Body of pancreas (tissue), 4 donors: ENCODE data around the gene ZNF615. TPM values are rescaled to one million over a fixed set of nuclear protein-coding genes. Genes with fewer than 3 reads are reported as not detected.
A peak's percentile ranks its signal among the peaks of the same experiment; 100 is the strongest.
"Not testable (repeated sequence)": the region's sequence is repeated elsewhere in the genome, so short reads cannot be mapped to it uniquely, and the experiment has no call there.

Experiments used
- ATAC-seq: fragments of 150-250 bp; one replicate; pipeline ENCODE4 v1.9.1; 2016
- DNase-seq, 4 donors: peaks; one replicate each; pipeline ENCODE4 v3.0.0-alpha.2; 2019
- H3K27ac ChIP-seq, 4 donors: fragments of 200-600 bp; sonication (generic); 1 replicate in 3 of 4; 2 replicates in 1 of 4; pipeline versions ENCODE4 v1.5.1 to v1.6.1; 2016 to 2019; ENCODE audit warnings: mild to moderate bottlenecking in 1 of 4, mixed read lengths in 1 of 4, moderate library complexity in 1 of 4
- H3K27me3 ChIP-seq, 2 donors: fragments of 200-600 bp; sonication (generic); one replicate each; pipeline ENCODE4 v1.6.0; 2016; ENCODE audit warnings: mild to moderate bottlenecking in 1 of 2
- H3K36me3 ChIP-seq, 2 donors: fragments of 200-600 bp; sonication (generic); replicated peaks in 1 of 2; 2 replicates each; pipeline ENCODE4 v1.5.1; 2016; ENCODE audit warnings: low read depth in 2 of 2; ENCODE audit not compliant: insufficient read depth in 1 of 2
- H3K4me1 ChIP-seq: fragments of 200-600 bp; sonication (generic); one replicate; pipeline ENCODE4 v1.6.0; 2016
- H3K4me3 ChIP-seq, 2 donors: fragments of 200-600 bp; sonication (generic); 1 replicate in 1 of 2; 2 replicates in 1 of 2; pipeline ENCODE4 v1.5.1; 2016 to 2019
- H3K9me3 ChIP-seq, 3 donors: fragments of 200-600 bp; sonication (generic); 1 replicate in 2 of 3; 2 replicates in 1 of 3; pipeline ENCODE4 v1.5.1; 2016
- CTCF ChIP-seq, 7 experiments: fragments of 450-650 bp in 4 of 7; fragments of 200-600 bp in 3 of 7; sonication (generic) in 3 of 7; IDR thresholded peaks; one replicate each; pipeline ENCODE4 v1.5.1; 2016 to 2019; ENCODE audit warnings: antibody characterized with exemption in 7 of 7
- POLR2A ChIP-seq, 3 donors: fragments of 450-650 bp; IDR thresholded peaks; one replicate each; pipeline ENCODE4 v1.6.1; 2016; ENCODE audit warnings: antibody characterized with exemption in 3 of 3, mild to moderate bottlenecking in 2 of 3
- WGBS, 2 donors: methylation state at CpG; one replicate each; pipeline ENCODE4 v1.1.5; 2017; 5-methylcytosine and 5-hydroxymethylcytosine counted together
- intact Hi-C: fragments of 100-400 bp; cut with DNase I; formaldehyde crosslinking; loops from one replicate; pipeline ENCODE4 v1.15.1; 2023
- total RNA-seq, 2 donors: library from RNA; depleted of rRNA; stranded (reverse); fragments of >200 nt; gene quantifications; one replicate each; pipeline ENCODE4 v1.1.0, GENCODE V29; 2016

Gene ZNF615
- 1 to 10 TPM; 5.6 to 7.8 TPM for total RNA-seq

GRCh38 chr19:52007806-52008557 is at the start of gene ZNF615:
TSS of gene ZNF615 (minus strand) at chr19:52008211. CDS start at chr19:52003711, 4,500 bp downstream.
- H3K27me3 ChIP-seq: no peaks in the 10 kb centered on the region
- H3K36me3 ChIP-seq: peaks cover 0 to 1% of the 10 kb centered on the region in 2 donors
- peaks cover 0 to 15% (median 0%) of the 10 kb centered on the region in 3 donors for H3K9me3 ChIP-seq
- peak within 1 kb of the TSS; percentile 36 to 76 for H3K4me3 ChIP-seq
- TF ChIP-seq POLR2A (IDR thresholded peaks at IDR 0.05) (peak in 2 of 3 donors; percentile 65 to 68), CTCF (IDR thresholded peaks at IDR 0.05) (no peak)
- 0% methylated on average over 22 to 44 of the region's 44 CpGs for WGBS, 2 donors
- DNase-seq (peak; percentile 85 to 92 (median 88)), ATAC-seq (peak; percentile 97)
- H3K27ac ChIP-seq: peak within 1 kb of the TSS; percentile 71 to 89 (median 85)
- peaks cover 4% of the 10 kb centered on the region for H3K4me1 ChIP-seq
- intact Hi-C loops: no loop called here

GRCh38 chr19:52056480-52056879 is 48.5 kb upstream of the ZNF615 start:
- 94 to 96% methylated on average over 3 of the region's 3 CpGs for WGBS, 2 donors
- DNase-seq, H3K27ac ChIP-seq, H3K27me3 ChIP-seq, intact Hi-C loops, H3K36me3 ChIP-seq, H3K4me3 ChIP-seq, H3K4me1 ChIP-seq, ATAC-seq: not testable (repeated sequence)
- H3K9me3 ChIP-seq: peaks cover 0 to 41% (median 0%) of the 10 kb centered on the region in 3 donors

GRCh38 chr19:52051736-52052135 is 43.7 kb upstream of the ZNF615 start:
- intact Hi-C loops, H3K27me3 ChIP-seq, H3K4me3 ChIP-seq, H3K27ac ChIP-seq, ATAC-seq, DNase-seq, H3K4me1 ChIP-seq, H3K36me3 ChIP-seq: not testable (repeated sequence)
- H3K9me3 ChIP-seq: peaks cover 0 to 35% (median 0%) of the 10 kb centered on the region in 3 donors
- 53 to 83% methylated on average over 1 of the region's 1 CpG for WGBS, 2 donors

GRCh38 chr19:52048555-52049501 is 40.8 kb upstream of the ZNF615 start, which contains the start of gene ZNF432:
TSS of gene ZNF432 (minus strand) at chr19:52048838. CDS start at chr19:52046868, 1,970 bp downstream.
- Histone ChIP-seq H3K36me3 (peaks cover 2 to 13% of the 10 kb centered on the region in 2 donors), H3K9me3 (peaks cover 0 to 50% (median 0%) of the 10 kb centered on the region in 3 donors), H3K4me1 (no peaks in the 10 kb centered on the region), H3K27me3 (no peaks in the 10 kb centered on the region), H3K27ac (peak within 1 kb of the TSS; percentile 35 to 86 (median 79)), H3K4me3 (peak within 1 kb of the TSS; percentile 16)
- peak in 2 of 3 donors; percentile 66 to 67 for TF ChIP-seq POLR2A (IDR thresholded peaks at IDR 0.05)
- no peak for TF ChIP-seq CTCF (IDR thresholded peaks at IDR 0.05)
- DNase-seq: peak; percentile 76 to 91 (median 81)
- intact Hi-C loops: no loop called here
- WGBS, 2 donors: 7 to 22% methylated on average over 57 to 58 of the region's 60 CpGs
- ATAC-seq: peak; percentile 93

- Histone ChIP-seq H3K4me1 (no peaks in the 10 kb centered on the region), H3K36me3 (peaks cover 63 to 72% of the 10 kb centered on the region in 2 donors), H3K9me3 (peaks cover 0 to 71% (median 18%) of the 10 kb centered on the region in 3 donors), H3K27ac (no peak overlapping the region), H3K4me3 (no peak overlapping the region), H3K27me3 (no peaks in the 10 kb centered on the region)
- intact Hi-C loops: no loop called here
- TF ChIP-seq POLR2A (IDR thresholded peaks at IDR 0.05) (no peak), CTCF (IDR thresholded peaks at IDR 0.05) (no peak)
- 90 to 96% methylated on average over 4 of the region's 4 CpGs for WGBS, 2 donors
- ATAC-seq (no peak), DNase-seq (no peak)
These were observed 31.2 kb upstream of the ZNF615 start for GRCh38 chr19:52039169-52039568.
